ENCODE results near the gene NUDT15.

DNA sequence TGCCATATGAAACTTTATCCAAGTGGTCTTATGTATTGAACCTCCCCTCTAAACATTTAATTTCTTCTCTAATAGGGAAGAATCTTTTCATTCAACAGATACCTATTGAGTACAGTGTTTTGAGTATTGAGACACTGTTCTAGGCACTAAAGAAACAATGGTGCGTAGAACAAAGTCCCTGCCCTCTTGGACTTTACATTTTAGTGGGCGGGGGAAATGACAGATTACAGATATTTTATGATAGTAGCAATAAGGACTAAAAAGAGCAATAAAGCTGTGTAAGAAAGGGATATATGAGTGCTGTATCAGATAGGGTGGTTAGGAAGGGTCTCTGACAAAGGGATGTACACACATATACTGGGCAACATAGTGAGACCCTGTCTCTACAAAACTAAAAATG is 5.4 kb downstream of the NUDT15 start:
- no peak for TF ChIP-seq POLR2A (IDR thresholded peaks at IDR 0.05; ENCODE audit: low read length)
- no peak for TF ChIP-seq GATA1 (IDR thresholded peaks at IDR 0.05; ENCODE audit: low read depth, low read length)
